ENCODE measurements around the gene KANSL1. TPM values are rescaled to one million over a fixed set of nuclear protein-coding genes. Genes with fewer than 3 reads are reported as not detected.
"Not testable (repeated sequence)": the region's sequence is repeated elsewhere in the genome, so short reads cannot be mapped to it uniquely, and the experiment has no call there.

Gene KANSL1
- total RNA-seq, 1 experiment from 2014 or later, result 52.5 TPM

DNA sequence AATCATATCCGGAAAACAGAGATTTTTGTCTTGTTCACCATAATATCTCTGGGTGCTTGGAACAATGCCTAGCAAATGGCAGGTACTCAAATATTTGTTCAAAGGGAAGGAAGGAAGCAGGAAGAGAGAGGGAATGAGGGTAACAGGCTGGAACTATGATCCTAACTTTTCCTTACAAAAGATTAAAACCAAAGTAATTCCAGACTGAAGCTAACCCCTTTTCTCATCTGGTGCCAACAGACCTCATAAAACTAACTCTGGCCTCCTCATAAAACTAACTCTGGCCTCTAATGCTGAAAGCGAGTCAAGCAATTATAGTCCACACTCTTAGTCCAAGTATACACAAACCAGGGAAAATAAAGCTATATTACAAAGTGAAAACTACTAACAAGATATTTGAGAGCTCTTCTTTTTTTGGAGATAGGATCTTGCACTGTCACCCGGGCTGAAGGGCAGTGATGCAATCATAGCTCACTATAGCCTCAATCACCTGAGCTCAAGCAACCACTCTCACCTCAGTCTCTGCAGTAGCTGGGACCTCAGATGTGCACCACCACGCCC lies 84.6 kb downstream of the KANSL1 start:
- Histone ChIP-seq H3K4me1 (replicated peaks; ENCODE audit: insufficient read depth) (no peaks in the 10 kb centered on the region), H2AFZ (no peak overlapping the region), H3K27me3 (ENCODE audit: insufficient read depth, low read depth) (no peaks in the 10 kb centered on the region), H3K4me2 (no peak overlapping the region), H3K79me2 (ENCODE audit: low read depth) (peaks cover 100% of the 10 kb centered on the region), H4K20me1 (ENCODE audit: insufficient read depth) (peaks cover 59% of the 10 kb centered on the region), H3F3A (ENCODE audit: insufficient read depth, low read depth) (peaks cover 14% of the 10 kb centered on the region), H3K27ac (0 out of 2 replicates have a peak overlapping the region, but pooled peaks have one; percentile 7), H3K9me3 (ENCODE audit: insufficient read depth, low read depth) (no peaks in the 10 kb centered on the region), H3K36me3 (ENCODE audit: low read depth) (no peaks in the 10 kb centered on the region), H3K9me2 (ENCODE audit: insufficient read depth) (no peaks in the 10 kb centered on the region), H3K4me3 (no peak overlapping the region)
- no TSS peak for BruUV-seq (replicated peaks)
- TF ChIP-seq, protein P1, sequence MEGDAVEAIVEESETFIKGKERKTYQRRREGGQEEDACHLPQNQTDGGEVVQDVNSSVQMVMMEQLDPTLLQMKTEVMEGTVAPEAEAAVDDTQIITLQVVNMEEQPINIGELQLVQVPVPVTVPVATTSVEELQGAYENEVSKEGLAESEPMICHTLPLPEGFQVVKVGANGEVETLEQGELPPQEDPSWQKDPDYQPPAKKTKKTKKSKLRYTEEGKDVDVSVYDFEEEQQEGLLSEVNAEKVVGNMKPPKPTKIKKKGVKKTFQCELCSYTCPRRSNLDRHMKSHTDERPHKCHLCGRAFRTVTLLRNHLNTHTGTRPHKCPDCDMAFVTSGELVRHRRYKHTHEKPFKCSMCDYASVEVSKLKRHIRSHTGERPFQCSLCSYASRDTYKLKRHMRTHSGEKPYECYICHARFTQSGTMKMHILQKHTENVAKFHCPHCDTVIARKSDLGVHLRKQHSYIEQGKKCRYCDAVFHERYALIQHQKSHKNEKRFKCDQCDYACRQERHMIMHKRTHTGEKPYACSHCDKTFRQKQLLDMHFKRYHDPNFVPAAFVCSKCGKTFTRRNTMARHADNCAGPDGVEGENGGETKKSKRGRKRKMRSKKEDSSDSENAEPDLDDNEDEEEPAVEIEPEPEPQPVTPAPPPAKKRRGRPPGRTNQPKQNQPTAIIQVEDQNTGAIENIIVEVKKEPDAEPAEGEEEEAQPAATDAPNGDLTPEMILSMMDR (conservative IDR thresholded peaks at IDR 0.05), result no peak
- TF ChIP-seq EZH2 (IDR thresholded peaks at IDR 0.05; ENCODE audit: low read depth), result no peak
- ChIA-PET POLR2A (ENCODE audit: unreplicated experiment) (interaction anchor here (0.7 kb wide), 1 partner anchor 11 kb away, joined by 4 read pairs; no protein-coding TSS in a partner anchor), CTCF (no interaction called here)
- DNase-seq, result no peak
- intact Hi-C loops (cut with micrococcal nuclease; ENCODE audit: unreplicated experiment), result no loop called here

DNA sequence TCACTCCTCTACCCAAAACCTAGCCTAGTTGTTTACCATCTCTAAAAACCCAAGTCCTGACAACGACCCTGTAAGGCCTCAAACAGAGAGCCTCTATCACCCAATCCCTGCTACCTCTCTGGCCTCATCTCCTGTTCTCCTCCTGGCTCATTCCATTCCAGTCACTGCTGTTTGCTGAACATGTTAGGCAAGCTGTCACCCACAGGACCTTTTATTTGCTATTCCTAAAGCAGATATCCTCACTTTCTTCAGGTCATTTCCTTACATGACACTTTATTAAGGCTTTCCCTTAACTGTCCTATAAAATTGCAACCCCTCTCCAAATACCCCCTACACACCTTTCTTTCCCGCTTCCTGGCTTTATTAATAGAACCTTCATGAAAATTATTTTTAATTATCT lies 85.1 kb downstream of the KANSL1 start:
- DNase-seq, result no peak
- Histone ChIP-seq H3K4me2 (no peak overlapping the region), H3K9me3 (ENCODE audit: insufficient read depth, low read depth) (no peaks in the 10 kb centered on the region), H3K9me2 (ENCODE audit: insufficient read depth) (no peaks in the 10 kb centered on the region), H3K79me2 (ENCODE audit: low read depth) (peaks cover 100% of the 10 kb centered on the region), H2AFZ (no peak overlapping the region), H3F3A (ENCODE audit: insufficient read depth, low read depth) (peaks cover 10% of the 10 kb centered on the region), H3K27ac (0 out of 2 replicates have a peak overlapping the region, but pooled peaks have one; percentile 7), H3K27me3 (ENCODE audit: insufficient read depth, low read depth) (no peaks in the 10 kb centered on the region), H3K36me3 (ENCODE audit: low read depth) (no peaks in the 10 kb centered on the region), H3K4me1 (replicated peaks; ENCODE audit: insufficient read depth) (0 out of 2 replicates have a peak, but pooled peaks cover 1% of the 10 kb centered on the region), H4K20me1 (ENCODE audit: insufficient read depth) (peaks cover 61% of the 10 kb centered on the region), H3K4me3 (no peak overlapping the region)
- ChIA-PET POLR2A (ENCODE audit: unreplicated experiment) (no interaction called here), CTCF (no interaction called here)
- TF ChIP-seq, protein P1 (conservative IDR thresholded peaks at IDR 0.05), result no peak
- no peak for TF ChIP-seq EZH2 (IDR thresholded peaks at IDR 0.05; ENCODE audit: low read depth)
- intact Hi-C loops (cut with micrococcal nuclease; ENCODE audit: unreplicated experiment), result no loop called here
- no TSS peak for BruUV-seq (replicated peaks)

DNA sequence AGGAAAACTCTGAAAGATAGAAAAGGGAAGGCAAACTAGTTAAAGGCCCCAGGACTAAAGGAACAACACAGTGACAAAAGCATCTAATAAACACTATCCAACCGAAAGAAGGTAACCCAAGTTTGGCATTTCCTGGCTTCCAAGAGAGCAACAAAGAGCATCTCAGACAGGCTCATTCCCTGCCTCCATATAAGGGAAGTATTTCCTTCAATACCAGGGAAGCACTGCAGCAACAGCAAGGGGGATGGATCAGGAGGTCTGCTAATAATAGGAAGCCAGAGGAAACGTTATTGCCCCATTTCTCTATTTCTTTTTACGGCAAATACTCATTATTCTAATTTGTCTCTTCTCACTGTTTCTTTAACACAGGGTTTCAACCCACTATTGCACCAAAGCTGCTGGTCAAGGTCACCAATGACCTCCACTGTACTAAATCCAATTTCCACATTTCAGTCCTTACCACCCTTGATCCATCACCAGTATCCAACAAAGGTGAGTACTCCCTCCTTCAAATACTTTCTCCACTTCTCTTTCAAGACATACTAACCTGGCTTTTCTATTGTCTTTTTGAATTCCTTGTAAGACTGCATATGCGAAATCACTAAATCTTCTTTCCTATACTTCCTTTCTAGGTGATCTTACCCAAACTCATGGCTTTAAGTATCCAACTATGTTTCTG lies 86.1 kb downstream of the KANSL1 start:
- peaks cover 70% of the 10 kb centered on the region for H4K20me1 ChIP-seq (ENCODE audit: insufficient read depth)
- no peak for DNase-seq
- H3K27ac ChIP-seq, result no peak overlapping the region
- peaks cover 11% of the 10 kb centered on the region for H3K4me1 ChIP-seq (replicated peaks; ENCODE audit: insufficient read depth)
- peaks cover 14% of the 10 kb centered on the region for H3F3A ChIP-seq (ENCODE audit: insufficient read depth, low read depth)
- CTCF ChIA-PET, result no interaction called here
- H3K9me3 ChIP-seq (ENCODE audit: insufficient read depth, low read depth), result no peaks in the 10 kb centered on the region
- H3K9me2 ChIP-seq (ENCODE audit: insufficient read depth), result no peaks in the 10 kb centered on the region
- H3K79me2 ChIP-seq (ENCODE audit: low read depth), result peaks cover 100% of the 10 kb centered on the region
- no peak overlapping the region for H2AFZ ChIP-seq
- intact Hi-C loops (cut with micrococcal nuclease; ENCODE audit: unreplicated experiment), result no loop called here
- H3K27me3 ChIP-seq (ENCODE audit: insufficient read depth, low read depth), result no peaks in the 10 kb centered on the region
- no peak for TF ChIP-seq EZH2 (IDR thresholded peaks at IDR 0.05; ENCODE audit: low read depth)
- TF ChIP-seq, protein P1 (conservative IDR thresholded peaks at IDR 0.05), result no peak
- no peak overlapping the region for H3K4me2 ChIP-seq
- no TSS peak for BruUV-seq (replicated peaks)
- POLR2A ChIA-PET (ENCODE audit: unreplicated experiment), result no interaction called here
- H3K36me3 ChIP-seq (ENCODE audit: low read depth), result no peaks in the 10 kb centered on the region
- H3K4me3 ChIP-seq, result no peak overlapping the region

DNA sequence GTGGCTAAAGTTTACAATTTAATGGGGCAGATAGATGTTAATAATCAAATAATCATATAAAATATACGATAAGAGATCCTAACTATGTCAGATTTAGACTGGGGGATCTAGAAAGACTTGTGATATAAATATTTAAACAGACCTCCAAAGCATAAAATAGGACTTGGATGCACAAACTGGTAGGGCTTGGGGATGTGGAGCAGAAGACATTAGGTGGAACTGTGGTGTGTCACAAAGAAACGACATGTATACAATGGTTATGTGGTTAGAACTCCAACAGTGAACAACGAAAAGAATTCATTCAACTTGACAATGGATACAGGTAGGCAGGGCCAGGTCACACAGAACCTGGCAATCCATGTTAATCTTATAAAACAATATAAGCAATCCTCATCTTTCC lies 90.4 kb downstream of the KANSL1 start:
- H2AFZ ChIP-seq; DNase-seq; CTCF ChIA-PET; intact Hi-C loops (cut with micrococcal nuclease; ENCODE audit: unreplicated experiment); POLR2A ChIA-PET (ENCODE audit: unreplicated experiment); H3K9me3 ChIP-seq (ENCODE audit: insufficient read depth, low read depth); H3K27me3 ChIP-seq (ENCODE audit: insufficient read depth, low read depth); H3K36me3 ChIP-seq (ENCODE audit: low read depth); H3K4me3 ChIP-seq; BruUV-seq (replicated peaks); H3K9me2 ChIP-seq (ENCODE audit: insufficient read depth): not testable (repeated sequence)
- Histone ChIP-seq H3K4me1 (replicated peaks; ENCODE audit: insufficient read depth) (peaks cover 30% of the 10 kb centered on the region), H3F3A (ENCODE audit: insufficient read depth, low read depth) (peaks cover 48% of the 10 kb centered on the region), H3K4me2 (peak overlapping the region; percentile 22; the same call in 1 of the 2 replicates), H4K20me1 (ENCODE audit: insufficient read depth) (peaks cover 50% of the 10 kb centered on the region), H3K79me2 (ENCODE audit: low read depth) (peaks cover 99% of the 10 kb centered on the region), H3K27ac (peak overlapping the region; percentile 81)

All from PC-9 (cell line).